ENCODE measurements around the gene MC2R. TPM values are rescaled to one million over a fixed set of nuclear protein-coding genes. Genes with fewer than 3 reads are reported as not detected.

Gene MC2R
- total RNA-seq, 4 donors from 2014 or later: not detected

DNA sequence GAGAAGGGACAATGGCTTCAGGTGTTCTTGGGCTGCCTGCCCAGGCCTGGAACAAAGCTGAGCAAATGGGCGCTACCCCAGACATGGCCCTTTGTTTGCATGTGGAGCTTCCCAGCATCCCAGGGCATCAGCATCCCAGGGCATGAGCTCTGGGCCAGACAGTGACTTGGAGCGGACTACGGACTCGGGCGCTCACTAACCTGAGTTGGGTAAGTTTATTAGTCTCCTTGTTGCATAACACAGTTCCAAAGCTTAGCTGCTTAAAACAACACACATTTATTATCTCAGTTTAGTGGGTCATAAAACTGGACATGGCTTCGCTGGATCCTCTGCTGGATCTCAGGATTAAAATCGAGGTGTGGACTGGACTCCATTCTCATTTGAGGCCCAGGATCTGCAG lies 35.8 kb downstream of the MC2R start:
- Histone ChIP-seq H3K27me3 (no peaks in the 10 kb centered on the region), H3K36me3 (no peaks in the 10 kb centered on the region), H3K4me3 (no peak overlapping the region), H3K27ac (no peak overlapping the region), H3K4me1 (no peaks in the 10 kb centered on the region), H3K9me3 (no peaks in the 10 kb centered on the region)
- no peak for TF ChIP-seq POLR2A (IDR thresholded peaks at IDR 0.05)
- no peak for TF ChIP-seq EP300 (IDR thresholded peaks at IDR 0.05)
- TF ChIP-seq, protein P1, sequence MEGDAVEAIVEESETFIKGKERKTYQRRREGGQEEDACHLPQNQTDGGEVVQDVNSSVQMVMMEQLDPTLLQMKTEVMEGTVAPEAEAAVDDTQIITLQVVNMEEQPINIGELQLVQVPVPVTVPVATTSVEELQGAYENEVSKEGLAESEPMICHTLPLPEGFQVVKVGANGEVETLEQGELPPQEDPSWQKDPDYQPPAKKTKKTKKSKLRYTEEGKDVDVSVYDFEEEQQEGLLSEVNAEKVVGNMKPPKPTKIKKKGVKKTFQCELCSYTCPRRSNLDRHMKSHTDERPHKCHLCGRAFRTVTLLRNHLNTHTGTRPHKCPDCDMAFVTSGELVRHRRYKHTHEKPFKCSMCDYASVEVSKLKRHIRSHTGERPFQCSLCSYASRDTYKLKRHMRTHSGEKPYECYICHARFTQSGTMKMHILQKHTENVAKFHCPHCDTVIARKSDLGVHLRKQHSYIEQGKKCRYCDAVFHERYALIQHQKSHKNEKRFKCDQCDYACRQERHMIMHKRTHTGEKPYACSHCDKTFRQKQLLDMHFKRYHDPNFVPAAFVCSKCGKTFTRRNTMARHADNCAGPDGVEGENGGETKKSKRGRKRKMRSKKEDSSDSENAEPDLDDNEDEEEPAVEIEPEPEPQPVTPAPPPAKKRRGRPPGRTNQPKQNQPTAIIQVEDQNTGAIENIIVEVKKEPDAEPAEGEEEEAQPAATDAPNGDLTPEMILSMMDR (IDR thresholded peaks at IDR 0.05): no peak
- 80 to 88% methylated on average over 7 of the region's 7 CpGs for WGBS, 2 donors
- DNase-seq (ENCODE audit: low spot score in 2 of 2): no peak

GRCh38 chr18:13878857-13879256 lies 36.5 kb downstream of the MC2R start:
- TF ChIP-seq, protein P1 (IDR thresholded peaks at IDR 0.05): no peak
- TF ChIP-seq EP300 (IDR thresholded peaks at IDR 0.05): no peak
- no peak for TF ChIP-seq POLR2A (IDR thresholded peaks at IDR 0.05)
- H3K36me3 ChIP-seq: no peaks in the 10 kb centered on the region
- H3K27me3 ChIP-seq: no peaks in the 10 kb centered on the region
- no peak overlapping the region for H3K27ac ChIP-seq
- no peaks in the 10 kb centered on the region for H3K9me3 ChIP-seq
- H3K4me3 ChIP-seq: no peak overlapping the region
- 52 to 56% methylated on average over 2 of the region's 2 CpGs for WGBS, 2 donors
- DNase-seq (ENCODE audit: low spot score in 2 of 2): no peak
- no peaks in the 10 kb centered on the region for H3K4me1 ChIP-seq

DNA sequence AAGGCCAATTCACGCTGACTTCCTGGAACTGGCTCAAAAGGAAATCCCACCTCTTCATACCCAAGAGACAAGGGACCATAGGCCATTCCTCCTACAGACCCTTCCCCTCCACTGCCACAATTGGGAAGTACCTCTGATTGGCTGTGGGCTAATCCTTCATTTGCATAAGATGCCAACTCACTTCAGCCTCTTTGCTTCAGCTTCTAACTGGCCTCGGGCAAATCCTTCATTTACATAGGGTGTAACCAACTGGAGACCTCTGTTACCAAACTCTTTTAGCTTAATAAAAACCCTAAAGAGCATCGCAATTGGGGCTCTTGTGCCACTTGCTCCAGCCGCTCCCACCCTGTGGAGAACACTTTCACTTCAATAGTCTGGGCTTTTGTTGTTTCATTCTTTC lies 38.2 kb downstream of the MC2R start:
- H3K4me1 ChIP-seq: no peaks in the 10 kb centered on the region
- no peak for TF ChIP-seq POLR2A (IDR thresholded peaks at IDR 0.05)
- TF ChIP-seq EP300 (IDR thresholded peaks at IDR 0.05): no peak
- TF ChIP-seq, protein P1 (IDR thresholded peaks at IDR 0.05): no peak
- 79 to 81% methylated on average over 4 of the region's 4 CpGs for WGBS, 2 donors

DNA sequence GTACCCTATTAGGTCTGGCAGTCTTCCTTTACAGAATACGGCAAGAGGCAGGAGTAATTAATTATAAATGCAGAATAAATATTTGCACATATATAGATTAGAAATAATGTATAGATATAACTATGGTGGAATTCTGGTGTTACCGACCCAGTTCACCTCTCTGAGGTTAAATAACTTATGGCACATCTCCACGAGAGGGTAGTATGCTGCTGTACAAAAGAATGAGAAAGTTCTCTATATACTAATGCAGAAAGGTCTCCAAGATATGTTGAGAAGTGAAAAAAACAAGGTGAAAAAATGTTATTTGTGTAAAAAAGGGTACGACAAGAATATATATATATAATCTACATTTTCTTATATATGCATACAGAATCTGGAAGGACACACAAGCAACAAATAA lies 40.8 kb downstream of the MC2R start:
- Histone ChIP-seq H3K9me3 (no peaks in the 10 kb centered on the region), H3K4me3 (no peak overlapping the region), H3K4me1 (no peaks in the 10 kb centered on the region), H3K27ac (no peak overlapping the region), H3K27me3 (no peaks in the 10 kb centered on the region), H3K36me3 (no peaks in the 10 kb centered on the region)
- no peak for TF ChIP-seq EP300 (IDR thresholded peaks at IDR 0.05)
- TF ChIP-seq POLR2A (IDR thresholded peaks at IDR 0.05): no peak
- TF ChIP-seq, protein P1 (IDR thresholded peaks at IDR 0.05): no peak
- WGBS, 2 donors: 79 to 84% methylated on average over 4 of the region's 4 CpGs
- DNase-seq (ENCODE audit: low spot score in 2 of 2): no peak

More for the DNA sequence above, 38.2 kb downstream of the MC2R start:
- H3K4me3 ChIP-seq: no peak overlapping the region
- H3K27ac ChIP-seq: no peak overlapping the region
- H3K36me3 ChIP-seq: no peaks in the 10 kb centered on the region
- H3K27me3 ChIP-seq: no peaks in the 10 kb centered on the region
- H3K9me3 ChIP-seq: no peaks in the 10 kb centered on the region
- DNase-seq (ENCODE audit: low spot score in 2 of 2): no peak

DNA sequence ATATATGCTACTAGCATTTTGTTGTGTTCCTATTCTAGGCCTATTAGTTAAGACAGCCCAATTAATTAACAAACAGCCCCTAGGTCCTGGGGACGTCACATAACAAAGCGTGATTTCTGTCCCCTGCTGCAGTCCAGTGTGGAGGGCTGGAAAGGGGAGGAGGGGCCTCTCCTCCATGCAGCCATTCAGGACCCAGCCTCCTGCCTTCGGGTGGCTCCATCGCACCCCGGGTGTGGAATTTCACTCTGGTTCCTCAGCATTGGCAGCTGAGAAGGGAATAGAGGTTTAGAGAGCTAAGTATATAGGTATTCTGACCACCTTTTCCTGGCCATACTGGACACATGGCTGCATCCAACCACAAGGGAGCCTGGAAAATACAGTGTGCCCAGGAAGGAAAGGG lies 42.4 kb downstream of the MC2R start:
- TF ChIP-seq POLR2A (IDR thresholded peaks at IDR 0.05) (no peak), EP300 (IDR thresholded peaks at IDR 0.05) (no peak)
- TF ChIP-seq, protein P1 (IDR thresholded peaks at IDR 0.05): no peak
- no peaks in the 10 kb centered on the region for H3K27me3 ChIP-seq
- H3K9me3 ChIP-seq: no peaks in the 10 kb centered on the region
- WGBS, 2 donors: 47 to 57% methylated on average over 5 of the region's 5 CpGs
- H3K4me3 ChIP-seq: no peak overlapping the region
- H3K27ac ChIP-seq: no peak overlapping the region
- H3K36me3 ChIP-seq: no peaks in the 10 kb centered on the region
- no peak for DNase-seq (ENCODE audit: low spot score in 2 of 2)
- peaks cover 0 to 8% (median 0%) of the 10 kb centered on the region in 4 donors for H3K4me1 ChIP-seq
